GM06990 (cell line): ENCODE results near the gene LTF.

Experiments
- DNase-seq: peaks from one replicate; pipeline ENCODE4 v3.0.0-alpha.2; 2011; ENCODE audit not compliant: insufficient read length; ENCODE audit errors: extremely low read depth
- H3K27me3 ChIP-seq: replicated peaks from 2 replicates; pipeline ENCODE4 v1.6.0; 2011; ENCODE audit warnings: low read length; ENCODE audit not compliant: control insufficient read depth, insufficient read depth
- H3K36me3 ChIP-seq: 2 replicates; pipeline ENCODE4 v1.5.1; 2011; ENCODE audit warnings: low read length; ENCODE audit not compliant: control insufficient read depth, insufficient read depth
- H3K4me3 ChIP-seq: replicated peaks from 2 replicates; pipeline ENCODE4 v1.5.1; 2011; ENCODE audit warnings: low read depth, mild to moderate bottlenecking, control low read depth, low read length
- TF ChIP-seq, protein P1 (sequence below): IDR thresholded peaks from 2 replicates; pipeline ENCODE4 v1.5.1; 2011; ENCODE audit warnings: low read length, control low read depth, mild to moderate bottlenecking, inconsistent platforms; ENCODE audit not compliant: insufficient read depth, poor library complexity, severe bottlenecking

Gene LTF

DNA sequence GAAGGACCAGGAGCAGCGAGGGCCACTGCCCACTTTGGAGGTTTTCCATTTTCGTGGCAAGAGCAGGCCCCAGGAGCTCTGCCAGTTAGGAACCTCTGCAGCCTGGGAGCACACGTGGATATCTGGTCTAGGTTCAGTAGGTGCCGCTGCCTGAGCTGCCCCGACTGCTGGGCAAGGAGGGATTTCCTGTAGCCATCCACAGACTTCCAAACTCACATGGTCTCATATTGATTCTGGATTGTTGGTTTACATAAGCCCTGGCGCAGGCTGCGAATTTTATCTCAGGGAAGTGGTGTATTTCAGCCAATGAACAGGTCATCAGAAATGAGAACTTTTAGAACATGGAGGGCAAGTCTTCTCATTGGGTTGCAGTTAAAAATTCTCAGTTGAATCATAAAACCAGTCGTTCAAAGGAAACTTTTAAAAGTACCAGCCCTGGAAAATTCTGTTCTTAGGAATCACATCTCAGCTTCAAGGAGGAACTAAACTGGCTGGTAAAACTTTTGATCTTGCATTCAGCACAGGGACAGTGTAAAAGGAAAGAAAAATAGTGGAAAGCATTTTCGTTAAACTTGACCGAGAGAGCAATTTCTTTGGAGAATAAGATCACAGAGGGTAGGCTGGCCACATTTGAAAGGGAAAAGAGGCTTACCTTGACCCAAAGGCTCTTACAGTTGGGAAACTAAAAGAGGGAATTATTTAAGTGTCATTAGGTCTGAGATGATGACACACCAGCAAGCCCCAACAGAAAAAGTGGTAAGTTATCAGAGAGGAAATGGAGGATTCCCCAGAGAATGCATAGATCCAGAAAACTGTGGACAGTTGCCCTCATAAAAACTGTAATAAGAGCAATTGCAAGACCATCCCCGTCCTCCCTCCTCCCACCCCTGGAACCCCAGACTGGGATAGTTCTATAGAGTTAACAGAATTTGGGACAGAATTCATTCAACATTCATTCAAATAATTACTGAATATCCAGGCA, 26.7 kb upstream of the LTF start:
- no peak for DNase-seq
- no peak overlapping the region for H3K4me3 ChIP-seq
- H3K36me3 ChIP-seq = no peaks in the 10 kb centered on the region
- TF ChIP-seq, protein P1, sequence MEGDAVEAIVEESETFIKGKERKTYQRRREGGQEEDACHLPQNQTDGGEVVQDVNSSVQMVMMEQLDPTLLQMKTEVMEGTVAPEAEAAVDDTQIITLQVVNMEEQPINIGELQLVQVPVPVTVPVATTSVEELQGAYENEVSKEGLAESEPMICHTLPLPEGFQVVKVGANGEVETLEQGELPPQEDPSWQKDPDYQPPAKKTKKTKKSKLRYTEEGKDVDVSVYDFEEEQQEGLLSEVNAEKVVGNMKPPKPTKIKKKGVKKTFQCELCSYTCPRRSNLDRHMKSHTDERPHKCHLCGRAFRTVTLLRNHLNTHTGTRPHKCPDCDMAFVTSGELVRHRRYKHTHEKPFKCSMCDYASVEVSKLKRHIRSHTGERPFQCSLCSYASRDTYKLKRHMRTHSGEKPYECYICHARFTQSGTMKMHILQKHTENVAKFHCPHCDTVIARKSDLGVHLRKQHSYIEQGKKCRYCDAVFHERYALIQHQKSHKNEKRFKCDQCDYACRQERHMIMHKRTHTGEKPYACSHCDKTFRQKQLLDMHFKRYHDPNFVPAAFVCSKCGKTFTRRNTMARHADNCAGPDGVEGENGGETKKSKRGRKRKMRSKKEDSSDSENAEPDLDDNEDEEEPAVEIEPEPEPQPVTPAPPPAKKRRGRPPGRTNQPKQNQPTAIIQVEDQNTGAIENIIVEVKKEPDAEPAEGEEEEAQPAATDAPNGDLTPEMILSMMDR = no peak
- no peaks in the 10 kb centered on the region for H3K27me3 ChIP-seq

DNA sequence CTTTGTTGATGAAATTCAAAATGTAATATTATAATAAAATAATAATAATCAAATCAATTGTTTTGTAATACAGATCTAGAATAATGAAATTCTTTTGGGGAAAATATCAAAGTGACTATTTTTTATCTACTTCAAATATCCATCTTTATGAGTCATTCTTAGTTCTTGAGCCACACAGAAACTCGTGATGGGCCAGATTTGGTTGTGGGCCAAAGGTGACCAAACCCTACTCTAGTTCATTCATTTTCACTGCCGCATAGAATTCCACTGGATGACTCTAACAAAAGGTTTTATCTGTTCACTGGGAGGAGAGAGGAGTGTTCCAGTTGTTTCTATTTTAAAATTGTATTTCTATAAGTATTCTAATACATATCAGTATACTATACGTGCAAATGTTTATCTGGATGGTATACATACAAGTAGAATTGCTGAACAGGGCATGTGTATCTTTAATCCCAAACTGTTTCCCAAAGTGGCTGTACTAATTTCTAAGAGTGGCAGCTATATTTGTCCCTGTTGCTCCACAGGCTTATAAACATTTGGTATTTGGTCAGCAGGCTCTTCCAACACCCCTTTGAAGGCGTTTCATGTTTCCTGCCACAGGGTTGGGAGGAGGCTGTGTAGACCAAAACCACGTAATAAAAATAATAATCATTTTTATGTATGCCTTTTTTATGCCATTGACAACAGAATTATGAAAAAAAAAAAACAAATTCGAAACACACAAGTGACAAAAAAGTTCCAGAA, 25.8 kb upstream of the LTF start:
- no peak overlapping the region for H3K4me3 ChIP-seq
- H3K27me3 ChIP-seq = no peaks in the 10 kb centered on the region
- no peak for DNase-seq
- H3K36me3 ChIP-seq = no peaks in the 10 kb centered on the region
- TF ChIP-seq, protein P1 = no peak

DNA sequence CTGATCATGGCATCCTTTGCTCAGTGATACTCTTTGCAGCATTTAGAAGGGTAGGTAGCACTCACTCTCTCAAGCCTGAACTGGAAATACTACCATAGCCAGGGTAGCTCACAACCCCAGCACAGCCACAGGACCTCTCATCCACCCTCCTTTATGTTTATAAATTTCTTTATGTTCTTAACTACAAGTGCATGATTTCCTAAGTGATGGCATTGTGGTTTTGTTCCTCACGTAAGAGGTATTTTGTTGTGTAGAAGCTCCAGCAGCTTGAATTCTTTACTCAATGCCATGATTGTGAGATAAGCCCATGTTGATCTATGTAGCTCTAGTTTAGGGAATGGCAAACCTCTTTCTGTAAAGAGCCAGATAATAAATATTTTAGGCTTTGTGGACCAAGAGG, 25.2 kb upstream of the LTF start:
- no peak overlapping the region for H3K4me3 ChIP-seq
- DNase-seq = no peak
- TF ChIP-seq, protein P1 = no peak

DNA sequence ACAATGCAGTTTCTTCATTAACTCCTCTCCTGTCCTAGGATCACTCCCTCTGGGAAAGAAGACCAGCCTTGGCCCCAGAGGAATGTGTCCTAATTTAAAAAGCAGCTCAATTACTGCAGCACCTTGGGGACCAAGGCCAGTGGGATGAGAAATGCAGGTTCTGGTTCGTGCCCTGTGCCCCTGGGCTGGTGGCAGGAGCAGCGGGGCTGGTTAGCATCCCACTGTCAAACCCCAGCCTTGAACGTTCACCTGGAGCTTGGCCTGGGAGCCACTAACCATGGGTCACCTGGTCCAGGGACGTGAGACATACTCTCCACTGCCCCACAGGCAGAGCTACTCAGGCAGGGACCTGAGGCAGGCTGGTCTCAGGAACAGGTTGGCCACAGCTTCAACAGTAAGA, 24.7 kb upstream of the LTF start:
- Histone ChIP-seq H3K36me3 (no peaks in the 10 kb centered on the region), H3K4me3 (no peak overlapping the region), H3K27me3 (no peaks in the 10 kb centered on the region)
- TF ChIP-seq, protein P1 = no peak
- no peak for DNase-seq

More for the DNA sequence above, 25.2 kb upstream of the LTF start:
- Histone ChIP-seq H3K36me3 (no peaks in the 10 kb centered on the region), H3K27me3 (no peaks in the 10 kb centered on the region)

DNA sequence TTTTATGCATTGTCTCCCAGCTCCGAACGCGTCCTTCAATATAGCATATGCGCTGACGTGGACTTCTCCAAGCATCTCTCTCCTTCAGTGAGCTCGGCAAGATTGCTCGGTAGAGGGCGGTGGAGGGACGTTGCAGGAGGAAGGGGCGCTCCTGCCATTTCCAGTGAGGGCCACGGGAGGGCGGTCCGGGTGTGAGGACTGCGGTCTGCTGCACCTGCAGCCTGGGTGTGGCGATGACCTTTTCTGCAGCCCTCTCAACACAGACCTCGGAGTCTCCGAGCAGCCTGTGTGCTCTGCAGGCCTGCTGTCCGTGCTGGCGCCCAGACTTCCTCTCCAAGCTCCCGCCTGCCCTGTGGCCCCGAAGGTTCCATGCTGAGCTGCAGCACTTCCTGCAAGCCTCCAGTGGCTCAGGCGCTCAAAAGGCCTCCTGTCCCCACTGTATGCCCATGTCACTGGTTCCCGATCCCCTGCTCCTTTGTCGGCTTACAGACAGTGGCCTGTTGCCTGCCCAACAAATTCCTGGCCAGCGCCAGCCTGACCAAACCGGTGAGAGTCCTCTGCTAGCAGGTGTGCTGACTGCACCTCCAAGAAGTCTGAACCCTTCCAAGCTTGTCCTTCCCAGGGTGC, 24.1 kb upstream of the LTF start:
- TF ChIP-seq, protein P1 = peak; percentile 100
- Histone ChIP-seq H3K4me3 (no peak overlapping the region), H3K36me3 (no peaks in the 10 kb centered on the region), H3K27me3 (no peaks in the 10 kb centered on the region)
- peak; percentile 88 for DNase-seq
